HG03196 (cell line): ENCODE measurements around the gene LYPD6.

ENCODE experiments used
- ATAC-seq: cut with Tn5 transposase; IDR thresholded peaks from one replicate; pipeline ENCODE4 v1.9.1; 2021; ENCODE audit not compliant: unreplicated experiment

The LYPD6 gene

GRCh38 chr2:149399934-149400615 lies 69.7 kb downstream of the LYPD6 start:
- no peak for ATAC-seq

GRCh38 chr2:149400997-149401396 lies 70.6 kb downstream of the LYPD6 start:
- no peak for ATAC-seq

GRCh38 chr2:149409506-149409905 lies 79.1 kb downstream of the LYPD6 start:
- no peak for ATAC-seq

- ATAC-seq = no peak
These were observed 80.5 kb downstream of the LYPD6 start for GRCh38 chr2:149410701-149411484.

- no peak for ATAC-seq
These were observed 83.1 kb downstream of the LYPD6 start for GRCh38 chr2:149413487-149413886.

GRCh38 chr2:149415086-149415485 lies 84.7 kb downstream of the LYPD6 start:
- ATAC-seq = no peak

- ATAC-seq = no peak
These were observed 87.7 kb downstream of the LYPD6 start for GRCh38 chr2:149418065-149418464.

- ATAC-seq = no peak
These were observed 89.9 kb downstream of the LYPD6 start for GRCh38 chr2:149420053-149420963.

GRCh38 chr2:149421791-149422190 lies 91.4 kb downstream of the LYPD6 start:
- no peak for ATAC-seq

- ATAC-seq = no peak
These were observed 92.1 kb downstream of the LYPD6 start for GRCh38 chr2:149422337-149422990.

- no peak for ATAC-seq
These were observed 92.6 kb downstream of the LYPD6 start for GRCh38 chr2:149422991-149423338.

GRCh38 chr2:149423630-149424029 lies 93.2 kb downstream of the LYPD6 start:
- no peak for ATAC-seq

GRCh38 chr2:149427387-149427786 lies 97.0 kb downstream of the LYPD6 start:
- no peak for ATAC-seq

GRCh38 chr2:149428783-149429182 lies 98.4 kb downstream of the LYPD6 start:
- ATAC-seq = no peak

- ATAC-seq = no peak
These were observed 100.7 kb downstream of the LYPD6 start for GRCh38 chr2:149430743-149431736.

GRCh38 chr2:149438330-149438960 lies 108.1 kb downstream of the LYPD6 start:
- ATAC-seq = no peak

GRCh38 chr2:149441255-149441654 lies 110.9 kb downstream of the LYPD6 start:
- ATAC-seq = no peak

- no peak for ATAC-seq
These were observed 112.0 kb downstream of the LYPD6 start for GRCh38 chr2:149442346-149442745.

- no peak for ATAC-seq
These were observed 112.8 kb downstream of the LYPD6 start for GRCh38 chr2:149443150-149443549.
